ENCODE measurements around the gene PPP2R2B. TPM values are rescaled to one million over a fixed set of nuclear protein-coding genes. Genes with fewer than 3 reads are reported as not detected.

PPP2R2B gene
- total RNA-seq, 1 donor from 2014 or later: 0.12 TPM

DNA sequence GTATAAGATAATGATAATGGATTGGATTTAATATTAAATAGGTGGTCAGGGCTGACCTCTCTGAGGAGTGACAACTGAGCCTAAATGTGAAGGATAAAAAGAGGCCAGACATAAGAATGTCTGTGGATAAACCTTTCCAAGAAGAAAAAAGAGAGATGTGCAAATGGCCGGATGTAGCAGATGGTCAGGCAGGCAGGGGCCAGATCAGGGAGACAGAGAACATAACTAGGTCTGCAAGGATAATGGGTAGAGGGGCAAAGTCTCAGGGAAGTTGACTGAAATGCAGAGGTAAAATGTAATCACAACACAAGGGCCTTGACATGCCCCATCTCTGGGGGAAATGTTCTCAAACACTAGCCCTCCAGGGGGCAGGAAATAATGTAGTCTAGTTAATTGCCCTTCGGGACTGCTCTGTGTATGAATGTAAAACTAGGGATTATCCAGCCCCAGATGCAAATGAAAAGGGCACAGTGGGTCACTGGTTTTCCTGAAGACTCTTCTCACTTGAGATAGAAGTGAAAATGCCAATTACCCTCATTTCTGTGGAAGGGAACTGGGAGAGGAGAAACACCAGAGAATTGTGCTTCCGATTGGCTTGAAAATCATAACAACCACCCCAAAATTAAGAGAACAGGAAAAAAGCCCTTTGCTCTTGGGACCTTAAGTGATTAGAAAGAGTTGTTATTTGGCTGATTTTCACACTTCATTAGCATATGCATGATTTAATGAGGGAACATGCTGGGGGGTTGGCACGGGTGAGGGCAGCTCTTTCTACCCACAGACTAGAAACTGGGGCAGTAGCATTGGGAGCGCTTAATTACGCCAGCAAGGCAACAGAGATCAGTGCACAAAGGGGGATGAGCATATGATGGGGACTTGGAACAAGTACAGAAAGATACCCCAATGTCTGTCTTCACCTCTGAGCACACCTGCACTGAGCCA, 88.6 kb downstream of the PPP2R2B start:
- DNase-seq (ENCODE audit: extremely low read depth, low read depth, low spot score): no peak

DNA sequence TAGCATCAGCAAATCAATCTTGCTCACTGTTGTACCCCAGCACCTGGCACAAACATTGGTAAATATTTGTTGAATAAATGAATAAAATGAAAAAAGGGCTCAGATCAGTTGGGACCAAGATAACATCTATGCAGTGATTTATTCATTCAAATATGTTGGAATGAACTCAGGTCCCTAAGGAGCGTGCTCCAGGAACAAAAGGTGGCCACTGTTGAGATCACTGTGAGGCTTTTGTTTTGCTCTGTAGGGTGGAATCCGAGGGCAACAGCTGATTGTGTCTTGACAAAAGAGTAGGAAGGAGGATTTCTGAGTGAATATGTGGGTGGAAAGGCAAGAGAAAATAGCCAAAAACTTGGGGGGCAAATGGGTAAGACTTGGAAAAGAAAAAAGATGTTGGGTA, 89.7 kb downstream of the PPP2R2B start:
- no peak for DNase-seq (ENCODE audit: extremely low read depth, low read depth, low spot score)

DNA sequence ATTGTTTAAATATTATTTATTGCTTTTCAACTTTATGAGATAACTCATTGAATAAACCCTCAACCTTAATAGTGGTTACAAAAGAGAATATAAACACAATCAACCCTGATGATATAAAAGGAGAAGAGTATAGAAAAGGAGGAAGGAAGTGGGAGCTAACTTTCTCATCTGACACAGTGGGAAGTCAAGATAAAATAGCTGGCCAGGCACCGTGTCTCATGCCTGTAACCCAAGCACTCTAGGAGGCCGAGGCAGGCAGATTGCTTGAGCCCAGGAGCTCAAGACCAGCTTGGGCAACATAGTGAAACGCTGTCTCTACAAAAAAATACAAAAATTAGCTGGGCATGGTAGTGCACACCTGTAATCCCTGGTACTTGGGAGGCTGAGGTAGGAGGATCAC, 93.5 kb downstream of the PPP2R2B start:
- DNase-seq (ENCODE audit: extremely low read depth, low read depth, low spot score): no peak

DNA sequence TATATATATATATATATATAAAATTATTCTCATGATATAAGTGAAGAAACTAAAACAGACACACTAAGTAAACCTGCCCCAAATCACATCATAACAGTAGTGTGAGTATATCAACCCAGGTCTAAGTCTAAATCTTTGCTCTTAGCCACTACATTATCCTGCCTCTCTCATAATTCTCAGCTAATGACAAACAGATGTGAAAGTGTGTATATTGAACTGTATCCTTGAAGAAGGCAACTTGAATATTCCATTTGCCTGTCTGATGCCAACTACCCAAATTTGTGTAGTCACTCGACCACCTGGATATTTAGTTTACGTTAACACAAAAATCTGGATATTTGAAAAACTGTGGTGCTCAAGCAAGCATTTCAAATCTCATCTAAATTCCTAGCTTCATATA, 97.4 kb downstream of the PPP2R2B start:
- no peak for DNase-seq (ENCODE audit: extremely low read depth, low read depth, low spot score)

- DNase-seq (ENCODE audit: extremely low read depth, low read depth, low spot score): no peak
Observed at GRCh38 chr5:146779211-146779869, 99.2 kb downstream of the PPP2R2B start.

- no peak for DNase-seq (ENCODE audit: extremely low read depth, low read depth, low spot score)
Observed at GRCh38 chr5:146778795-146779194, 99.8 kb downstream of the PPP2R2B start.

DNA sequence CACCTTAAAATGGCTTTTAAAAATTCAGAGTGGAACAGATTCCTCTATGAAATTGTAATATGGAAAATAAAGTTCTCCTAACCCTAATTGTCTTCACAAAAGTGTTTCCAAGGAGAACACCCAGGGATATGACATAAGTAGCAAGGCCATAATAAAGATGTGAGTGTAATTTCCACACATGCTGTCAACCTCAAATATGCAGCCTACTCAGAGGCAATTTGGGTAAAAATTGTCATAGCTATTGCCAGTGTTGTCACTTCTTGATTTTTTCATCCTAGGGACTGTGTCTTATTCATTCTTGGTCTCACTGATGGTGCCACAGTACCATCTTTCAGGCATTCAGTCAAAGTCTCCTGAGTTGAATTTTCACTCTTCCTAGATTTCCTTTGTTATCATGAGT, 100.3 kb downstream of the PPP2R2B start:
- DNase-seq (ENCODE audit: extremely low read depth, low read depth, low spot score): no peak

DNA sequence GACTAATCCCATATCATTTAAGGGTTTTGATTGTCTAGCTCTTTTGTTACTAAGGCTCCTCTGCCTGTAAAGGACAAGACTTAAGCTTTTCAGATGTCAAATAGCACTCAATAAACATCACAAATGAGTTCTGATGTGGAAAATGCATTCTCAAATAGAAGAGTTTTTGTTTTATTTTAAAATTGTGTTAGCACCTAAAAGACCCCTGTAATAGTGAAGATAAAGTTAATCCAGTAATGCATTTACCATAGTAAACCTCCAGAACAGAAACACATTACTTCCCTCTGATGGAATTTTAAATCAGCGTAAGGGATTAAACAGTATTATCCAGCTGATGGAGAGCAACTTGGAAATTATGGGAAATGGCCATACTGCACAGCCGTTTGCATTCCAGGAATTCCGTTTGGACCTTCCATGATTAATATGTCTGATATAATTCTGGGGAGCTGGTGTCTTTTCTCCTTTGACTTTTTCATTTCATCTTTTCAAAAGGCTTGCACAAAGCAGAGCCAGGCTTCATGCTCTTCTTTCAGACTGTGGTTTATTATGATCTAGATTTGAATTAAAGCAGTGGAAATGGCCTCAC, 105.6 kb downstream of the PPP2R2B start:
- no peak for DNase-seq (ENCODE audit: extremely low read depth, low read depth, low spot score)

GRCh38 chr5:146770980-146771379, 107.6 kb downstream of the PPP2R2B start:
- DNase-seq (ENCODE audit: extremely low read depth, low read depth, low spot score): no peak

DNA sequence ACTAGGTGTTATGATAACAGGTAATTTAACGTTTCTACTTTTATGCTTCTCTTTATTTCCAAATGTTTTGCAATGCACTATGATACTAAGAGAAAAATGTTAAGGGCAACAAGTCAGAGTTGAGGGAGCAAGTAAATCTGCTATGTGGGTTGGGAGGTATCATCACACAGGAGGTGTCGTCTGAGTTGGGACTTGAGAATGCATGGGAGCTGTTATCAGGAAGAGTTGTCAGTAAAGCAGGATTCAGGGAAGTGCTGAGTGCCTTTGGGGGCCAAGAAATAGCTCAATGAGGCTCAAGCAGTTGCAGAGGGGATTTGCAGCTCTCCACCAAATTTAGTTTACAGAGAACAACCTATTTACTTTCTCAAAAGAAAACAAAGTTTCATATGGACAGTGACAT, 108.0 kb downstream of the PPP2R2B start:
- no peak for DNase-seq (ENCODE audit: extremely low read depth, low read depth, low spot score)

DNA sequence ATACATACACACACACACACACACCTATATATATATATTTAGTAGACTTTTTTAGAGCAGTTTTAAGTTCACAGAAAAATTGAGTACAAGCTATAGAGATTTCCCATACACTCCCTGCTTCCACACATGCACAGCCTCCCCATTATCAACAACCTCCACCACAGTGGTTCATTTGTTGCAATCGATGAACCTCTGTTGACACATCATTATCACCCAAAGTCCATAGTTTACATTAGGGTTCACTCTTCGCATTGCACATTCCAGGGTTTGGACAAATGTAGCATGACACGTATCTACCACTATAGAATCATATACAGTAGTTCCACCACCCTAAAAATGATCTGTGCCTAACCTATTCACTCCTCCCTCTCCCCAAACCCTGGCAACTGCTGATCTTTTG, 111.0 kb downstream of the PPP2R2B start:
- no peak for DNase-seq (ENCODE audit: extremely low read depth, low read depth, low spot score)

- no peak for DNase-seq (ENCODE audit: extremely low read depth, low read depth, low spot score)
Observed at GRCh38 chr5:146766013-146766412, 112.5 kb downstream of the PPP2R2B start.

GRCh38 chr5:146765089-146765832, 113.3 kb downstream of the PPP2R2B start:
- no peak for DNase-seq (ENCODE audit: extremely low read depth, low read depth, low spot score)

GRCh38 chr5:146762830-146763229, 115.7 kb downstream of the PPP2R2B start:
- no peak for DNase-seq (ENCODE audit: extremely low read depth, low read depth, low spot score)

GRCh38 chr5:146761811-146762210, 116.7 kb downstream of the PPP2R2B start:
- no peak for DNase-seq (ENCODE audit: extremely low read depth, low read depth, low spot score)

DNA sequence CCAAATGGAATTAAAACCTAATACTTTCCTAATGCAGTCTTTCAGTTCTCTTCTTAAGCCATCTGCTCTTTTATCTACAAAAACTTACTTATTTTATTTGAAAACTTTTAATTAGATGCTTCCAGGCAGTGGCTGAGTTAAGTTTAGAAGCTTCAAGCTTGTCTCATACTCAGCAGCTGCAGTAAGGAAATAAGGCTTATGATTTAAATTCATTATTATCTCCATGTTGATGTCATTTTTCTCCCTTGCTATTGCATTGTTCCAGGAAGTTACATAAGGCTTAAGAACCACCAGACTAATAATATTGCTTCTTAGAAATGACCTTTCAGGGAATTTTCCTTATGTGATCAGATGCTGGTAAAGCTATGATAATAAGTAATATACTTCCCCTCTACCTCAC, 119.6 kb downstream of the PPP2R2B start:
- no peak for DNase-seq (ENCODE audit: extremely low read depth, low read depth, low spot score)

DNA sequence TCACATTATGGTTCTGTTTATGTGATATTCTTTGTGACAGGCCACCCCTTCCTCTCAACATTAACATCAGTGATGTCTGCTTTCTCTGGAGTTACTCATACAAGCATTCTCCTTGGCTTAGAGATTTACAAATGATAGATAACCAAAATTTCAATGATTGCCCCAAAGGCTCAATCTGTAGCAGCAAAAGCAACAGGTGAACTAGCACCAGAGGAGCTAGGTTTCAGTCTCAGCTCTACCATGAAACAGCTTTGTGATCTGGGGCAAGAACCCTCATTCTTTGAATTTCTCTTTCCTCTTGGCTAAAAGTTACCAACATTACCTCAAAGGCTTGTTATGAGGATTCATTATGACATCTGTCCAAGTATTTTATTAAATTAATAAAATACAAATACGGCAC, 120.5 kb downstream of the PPP2R2B start:
- DNase-seq (ENCODE audit: extremely low read depth, low read depth, low spot score): no peak

GRCh38 chr5:146756546-146756945, 122.0 kb downstream of the PPP2R2B start:
- no peak for DNase-seq (ENCODE audit: extremely low read depth, low read depth, low spot score)

DNA sequence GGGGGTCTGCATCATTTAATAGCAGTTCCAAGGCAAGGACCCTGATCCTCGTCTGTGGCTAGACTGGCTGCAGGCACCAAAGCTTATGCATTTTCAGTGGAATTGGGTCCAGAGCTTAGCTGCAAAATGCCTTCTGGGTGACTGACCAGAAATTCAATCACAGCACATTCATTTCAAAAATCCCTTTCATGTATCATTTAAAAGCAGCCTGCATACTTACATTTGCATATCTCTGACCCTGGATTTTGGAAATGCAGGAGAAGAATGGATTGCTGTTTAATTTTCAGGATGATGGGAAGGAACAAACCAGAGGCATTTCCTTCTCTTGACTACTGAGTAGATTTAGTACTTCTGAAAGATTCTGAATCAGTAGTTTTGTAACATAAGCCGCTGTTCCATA, 122.8 kb downstream of the PPP2R2B start:
- DNase-seq (ENCODE audit: extremely low read depth, low read depth, low spot score): no peak

DNA sequence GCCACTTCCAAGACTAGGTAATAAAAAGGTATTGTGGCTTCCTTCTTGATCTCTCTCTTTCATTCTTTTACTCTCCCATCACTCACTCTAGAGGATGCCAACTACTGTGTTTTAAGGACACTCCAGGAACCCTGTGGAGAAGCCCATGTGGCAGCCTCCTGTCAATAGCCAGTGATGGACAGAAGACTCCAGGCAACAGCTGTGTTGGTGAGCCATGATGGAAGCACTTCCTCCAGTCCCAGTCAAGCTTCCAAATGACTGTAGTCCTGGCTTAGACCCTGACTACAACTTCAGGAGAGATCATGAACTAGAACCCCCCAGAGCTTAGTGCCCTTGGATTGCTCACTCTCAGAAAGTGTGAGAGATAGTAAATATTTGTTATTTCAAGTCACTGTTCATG, 123.9 kb downstream of the PPP2R2B start:
- no peak for DNase-seq (ENCODE audit: extremely low read depth, low read depth, low spot score)

- no peak for DNase-seq (ENCODE audit: extremely low read depth, low read depth, low spot score)
Observed at GRCh38 chr5:146753641-146754040, 124.9 kb downstream of the PPP2R2B start.
